Memory B cell (primary cell): Measurements from ENCODE around the gene METAP2.
"Not testable (repeated sequence)": the region's sequence is repeated elsewhere in the genome, so short reads cannot be mapped to it uniquely, and the experiment has no call there.

Source experiments
- ATAC-seq: fragments of 150-1000 bp; cut with Tn5 transposase; 2 replicates; pipeline ENCODE4 v1.10.0; 2021; ENCODE audit warnings: low read depth, mild to moderate bottlenecking, moderate library complexity
- DNase-seq, 2 donors: peaks; one replicate each; pipeline ENCODE4 v3.0.0; 2022; ENCODE audit warnings: low spot score in 2 of 2
- H3K27ac Mint-ChIP-seq: one replicate; pipeline ENCODE4 v1.8.0; 2022; ENCODE audit warnings: mild to moderate bottlenecking, moderate library complexity, mixed read lengths
- H3K27me3 Mint-ChIP-seq: one replicate; pipeline ENCODE4 v1.8.0; 2022; ENCODE audit warnings: mixed read lengths
- H3K36me3 Mint-ChIP-seq: one replicate; pipeline ENCODE4 v1.8.0; 2022; ENCODE audit warnings: mild to moderate bottlenecking, mixed read lengths
- H3K4me1 Mint-ChIP-seq: one replicate; pipeline ENCODE4 v1.8.0; 2022; ENCODE audit warnings: mixed read lengths
- H3K4me3 Mint-ChIP-seq: one replicate; pipeline ENCODE4 v1.8.0; 2022; ENCODE audit warnings: mild to moderate bottlenecking, moderate library complexity, mixed read lengths
- H3K9me3 Mint-ChIP-seq: one replicate; pipeline ENCODE4 v1.8.0; 2022; ENCODE audit warnings: mixed read lengths

The METAP2 gene

DNA sequence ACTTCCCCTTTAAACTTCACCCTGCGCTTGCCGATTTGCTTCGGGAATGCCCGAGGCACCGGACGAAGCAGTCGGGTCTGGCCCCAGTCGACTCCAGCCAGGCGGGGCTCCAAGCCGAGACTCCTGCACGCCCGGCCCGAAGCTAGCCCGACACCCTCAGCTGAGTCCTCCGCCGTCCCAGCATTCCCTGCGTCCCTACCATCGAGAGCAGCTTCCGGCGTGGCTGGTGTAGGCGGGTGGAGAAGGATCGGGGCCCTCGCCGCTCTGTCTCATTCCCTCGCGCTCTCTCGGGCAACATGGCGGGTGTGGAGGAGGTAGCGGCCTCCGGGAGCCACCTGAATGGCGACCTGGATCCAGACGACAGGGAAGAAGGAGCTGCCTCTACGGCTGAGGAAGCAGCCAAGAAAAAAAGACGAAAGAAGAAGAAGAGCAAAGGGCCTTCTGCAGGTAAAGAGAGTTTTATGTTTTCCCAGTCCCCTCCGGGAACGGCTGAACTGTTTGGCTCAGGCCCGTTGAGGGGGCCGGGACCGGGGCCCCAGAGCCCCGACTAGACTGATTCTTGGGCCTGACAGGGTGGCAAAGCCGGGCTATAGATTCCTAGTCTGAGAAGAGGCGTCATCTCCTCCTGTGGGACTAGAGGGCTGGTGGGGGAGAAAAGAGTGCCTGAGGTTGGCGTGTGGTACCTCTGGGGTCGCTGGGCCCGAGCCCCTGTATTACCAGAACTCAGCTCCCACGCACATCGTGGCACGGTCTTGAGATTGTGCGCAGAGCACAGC is at the start of gene METAP2:
METAP2 (plus strand) TSS at position 269 of the 776 bp plus-strand sequence; CDS start at position 297, 28 bp downstream.
- peaks cover 21% of the 10 kb centered on the region for H3K4me1 Mint-ChIP-seq
- peaks cover 13% of the 10 kb centered on the region for H3K36me3 Mint-ChIP-seq
- peak within 1 kb of the TSS; percentile 100 for H3K4me3 Mint-ChIP-seq
- ATAC-seq (peak; percentile 93), DNase-seq (peak; percentile 78 to 79)
- no peaks in the 10 kb centered on the region for H3K9me3 Mint-ChIP-seq
- H3K27me3 Mint-ChIP-seq, result no peaks in the 10 kb centered on the region
- H3K27ac Mint-ChIP-seq, result peak within 1 kb of the TSS; percentile 97

DNA sequence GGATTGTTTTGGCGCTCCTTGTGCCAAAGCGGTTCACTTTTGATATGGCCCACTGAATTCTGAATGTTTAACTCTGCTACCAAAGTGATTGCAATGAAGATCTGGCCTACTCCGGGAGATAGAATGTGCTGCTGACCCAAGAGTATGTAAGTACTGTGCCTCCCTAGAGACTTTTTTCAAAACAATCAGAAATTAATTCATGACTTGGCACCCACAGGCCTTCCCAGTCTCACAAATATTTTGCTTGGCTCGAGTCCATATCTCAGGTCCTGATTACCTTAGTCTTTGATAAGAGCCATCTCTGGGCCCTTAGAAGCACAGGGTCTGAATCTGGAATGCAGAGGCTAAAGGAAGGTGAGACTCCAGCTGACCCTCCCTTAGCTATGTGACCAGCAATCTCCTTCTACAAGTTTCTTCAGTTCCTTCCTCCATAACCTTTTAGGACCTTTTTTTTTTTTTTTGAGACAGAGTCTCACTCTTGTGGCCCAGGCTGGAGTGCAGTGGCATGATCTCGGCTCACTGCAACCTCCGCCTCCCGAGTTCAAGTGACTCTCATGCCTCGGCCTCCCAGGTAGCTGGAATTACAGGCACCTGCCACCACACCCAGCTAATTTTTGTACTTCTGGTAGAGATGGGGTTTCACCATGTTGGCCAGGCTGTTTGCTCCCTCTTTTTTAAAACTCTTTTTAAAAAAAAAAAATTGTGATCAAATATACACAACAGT is 49.5 kb upstream of the METAP2 start:
- no peak overlapping the region for H3K4me3 Mint-ChIP-seq
- peak overlapping the region; percentile 7 for H3K27ac Mint-ChIP-seq

DNA sequence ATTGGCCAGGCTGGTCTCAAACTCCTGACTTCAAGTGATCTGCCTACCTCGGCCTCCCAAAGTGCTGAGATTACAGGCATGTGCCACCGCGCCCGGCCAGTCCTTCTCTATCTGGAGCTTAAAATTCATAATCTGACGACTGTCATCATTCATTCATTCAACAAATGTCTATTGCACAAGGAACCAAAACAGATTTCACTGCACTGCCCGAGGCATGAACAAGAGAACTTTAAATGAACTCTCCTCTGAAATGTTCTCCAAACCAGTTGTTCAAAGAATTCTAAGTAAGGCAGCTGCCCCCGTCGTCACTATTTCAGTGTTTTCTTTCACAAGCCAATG is 44.8 kb upstream of the METAP2 start:
- DNase-seq (no peak), ATAC-seq (no peak)
- Mint-ChIP-seq H3K27ac (no peak overlapping the region), H3K36me3 (peaks cover 4% of the 10 kb centered on the region), H3K4me1 (peaks cover 11% of the 10 kb centered on the region), H3K27me3 (peaks cover 2% of the 10 kb centered on the region), H3K4me3 (peak overlapping the region; percentile 27), H3K9me3 (peaks cover 1% of the 10 kb centered on the region)

More for the DNA sequence above, 49.5 kb upstream of the METAP2 start:
- H3K9me3 Mint-ChIP-seq, result peaks cover 1% of the 10 kb centered on the region
- DNase-seq, result no peak
- no peaks in the 10 kb centered on the region for H3K27me3 Mint-ChIP-seq
- peaks cover 11% of the 10 kb centered on the region for H3K4me1 Mint-ChIP-seq
- no peak for ATAC-seq
- H3K36me3 Mint-ChIP-seq, result peaks cover 2% of the 10 kb centered on the region

DNA sequence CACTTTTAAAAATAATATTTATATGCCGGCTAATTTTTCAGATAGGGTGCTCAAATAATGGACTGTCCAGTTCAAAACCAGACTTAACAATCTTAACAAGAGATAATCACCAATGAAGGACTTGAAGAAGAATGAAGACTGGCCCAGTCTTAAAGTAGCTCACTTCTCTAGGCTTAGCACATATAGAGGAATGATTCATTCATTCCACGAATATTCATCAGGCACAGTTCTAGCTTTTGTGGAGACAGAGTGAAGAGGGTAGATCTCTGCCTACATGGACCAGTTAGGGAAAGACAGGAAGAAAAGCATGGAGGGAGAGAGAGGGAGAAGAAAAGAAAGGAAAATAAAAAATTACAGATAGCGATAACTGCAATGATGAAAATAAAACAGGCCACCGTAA is 42.8 kb upstream of the METAP2 start:
- Mint-ChIP-seq H3K27ac (no peak overlapping the region), H3K9me3 (no peaks in the 10 kb centered on the region), H3K4me1 (peaks cover 8% of the 10 kb centered on the region), H3K27me3 (peaks cover 2% of the 10 kb centered on the region), H3K36me3 (peaks cover 2% of the 10 kb centered on the region), H3K4me3 (no peak overlapping the region)
- DNase-seq (no peak), ATAC-seq (no peak)

DNA sequence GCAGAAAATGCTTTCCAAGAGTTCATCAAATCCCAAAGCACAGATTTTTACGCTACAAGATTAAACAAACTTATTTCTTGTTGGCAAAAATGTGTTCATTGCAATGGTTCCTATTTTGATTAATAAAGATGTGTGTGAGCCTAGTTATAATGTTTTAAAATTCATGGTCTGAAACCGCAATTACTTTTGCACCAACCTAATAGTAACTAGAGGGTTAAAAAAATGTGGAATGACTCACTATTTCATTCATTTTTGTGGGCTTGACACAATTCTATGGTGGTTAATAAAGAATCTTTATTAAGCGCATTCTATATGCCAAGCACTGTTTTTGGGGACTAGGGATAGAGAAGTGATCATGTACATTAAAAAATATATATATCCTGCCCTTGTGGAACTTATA is 38.6 kb upstream of the METAP2 start:
- DNase-seq (no peak), ATAC-seq (no peak)
- peaks cover 2% of the 10 kb centered on the region for H3K27me3 Mint-ChIP-seq
- peaks cover 2% of the 10 kb centered on the region for H3K36me3 Mint-ChIP-seq
- H3K4me1 Mint-ChIP-seq, result peaks cover 9% of the 10 kb centered on the region
- H3K27ac Mint-ChIP-seq, result no peak overlapping the region
- no peak overlapping the region for H3K4me3 Mint-ChIP-seq
- H3K9me3 Mint-ChIP-seq, result no peaks in the 10 kb centered on the region

DNA sequence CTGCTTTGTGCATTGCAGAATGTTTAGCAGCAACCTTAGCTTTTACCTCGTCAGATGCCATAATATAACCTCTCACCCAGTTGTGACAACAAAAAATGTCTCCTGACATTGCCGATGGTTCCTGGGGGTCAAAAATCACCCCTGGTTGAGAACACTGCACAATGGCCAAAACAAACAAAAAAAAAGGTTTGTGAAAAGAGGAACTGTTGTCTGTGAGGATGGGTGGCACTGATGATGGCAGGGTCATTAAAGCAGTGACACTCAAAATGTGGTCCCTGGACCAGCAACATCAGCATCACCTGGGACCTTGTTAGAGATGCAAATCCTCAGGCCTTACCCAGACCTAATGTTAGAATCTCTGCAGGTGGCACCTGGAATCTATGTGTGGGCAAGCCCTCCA is 36.4 kb upstream of the METAP2 start:
- DNase-seq, result no peak
- H3K9me3 Mint-ChIP-seq, result no peaks in the 10 kb centered on the region
- no peak overlapping the region for H3K27ac Mint-ChIP-seq
- ATAC-seq, result peak; percentile 53
- H3K36me3 Mint-ChIP-seq, result no peaks in the 10 kb centered on the region
- no peaks in the 10 kb centered on the region for H3K27me3 Mint-ChIP-seq
- no peak overlapping the region for H3K4me3 Mint-ChIP-seq
- H3K4me1 Mint-ChIP-seq, result peaks cover 10% of the 10 kb centered on the region

DNA sequence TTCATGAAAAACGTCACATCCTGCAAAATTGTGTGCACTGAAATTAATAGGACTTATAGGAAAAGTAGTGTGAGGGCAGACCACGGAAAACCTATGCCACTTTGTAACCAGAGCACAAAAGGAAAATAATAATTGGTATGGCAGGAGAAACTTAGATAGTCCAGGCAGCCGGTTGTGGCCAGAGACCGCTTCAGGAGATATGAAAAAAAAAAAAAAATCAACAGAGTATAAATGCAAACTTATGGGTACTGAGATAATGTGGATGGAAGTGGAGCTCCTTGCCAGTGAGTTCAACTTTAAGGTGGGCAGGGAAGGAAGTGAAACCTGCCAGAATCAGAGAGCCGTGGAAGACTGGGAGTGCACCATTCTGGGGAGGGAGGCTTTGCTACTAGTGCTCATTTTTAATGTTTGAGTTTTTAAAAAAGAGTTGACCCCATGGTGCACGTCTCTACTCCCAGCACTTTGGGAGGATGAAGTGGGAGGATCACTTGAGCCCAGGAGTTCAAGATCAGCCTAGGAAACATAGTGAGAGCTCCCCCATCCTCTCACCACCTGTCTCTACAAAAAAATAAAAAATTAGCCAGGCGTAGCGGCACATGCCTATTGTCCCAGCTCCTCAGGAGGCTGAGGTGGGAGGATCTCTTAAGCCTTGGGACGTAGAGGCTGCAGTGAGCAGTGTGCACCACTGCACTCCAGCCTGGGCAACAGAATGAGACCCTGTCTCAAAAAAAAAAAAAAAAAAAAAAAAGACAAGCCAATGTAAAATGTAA is 34.3 kb upstream of the METAP2 start:
- peak overlapping the region; percentile 50 for H3K4me3 Mint-ChIP-seq
- no peak overlapping the region for H3K27ac Mint-ChIP-seq
- H3K36me3 Mint-ChIP-seq, result no peaks in the 10 kb centered on the region
- ATAC-seq (peak; percentile 92), DNase-seq (peak in 1 of 2 donors; percentile 21)
- H3K27me3 Mint-ChIP-seq, result peaks cover 3% of the 10 kb centered on the region
- H3K4me1 Mint-ChIP-seq, result peaks cover 10% of the 10 kb centered on the region
- no peaks in the 10 kb centered on the region for H3K9me3 Mint-ChIP-seq

DNA sequence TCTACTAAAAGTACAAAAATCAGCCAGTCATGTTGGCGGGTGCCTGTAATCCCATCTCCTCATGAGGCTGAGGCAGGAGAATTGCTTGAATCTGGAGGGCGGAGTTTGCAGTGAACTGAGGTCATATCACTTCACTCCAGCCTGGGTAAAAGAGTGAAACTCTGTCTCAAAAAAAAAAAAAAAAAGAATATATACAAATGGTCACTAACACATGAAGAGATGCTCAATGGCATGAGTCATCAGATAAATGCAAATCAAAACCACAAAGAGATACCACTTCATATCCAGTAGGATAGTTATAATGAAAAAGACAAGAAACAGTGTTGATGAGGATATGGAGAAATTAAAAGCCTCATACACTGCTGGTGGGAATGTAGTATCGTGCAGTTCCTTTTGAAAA is 33.6 kb upstream of the METAP2 start:
- peaks cover 2% of the 10 kb centered on the region for H3K36me3 Mint-ChIP-seq
- no peak overlapping the region for H3K4me3 Mint-ChIP-seq
- no peak overlapping the region for H3K27ac Mint-ChIP-seq
- peaks cover 2% of the 10 kb centered on the region for H3K9me3 Mint-ChIP-seq
- ATAC-seq (no peak), DNase-seq (no peak)
- peaks cover 13% of the 10 kb centered on the region for H3K4me1 Mint-ChIP-seq
- H3K27me3 Mint-ChIP-seq, result peaks cover 4% of the 10 kb centered on the region

DNA sequence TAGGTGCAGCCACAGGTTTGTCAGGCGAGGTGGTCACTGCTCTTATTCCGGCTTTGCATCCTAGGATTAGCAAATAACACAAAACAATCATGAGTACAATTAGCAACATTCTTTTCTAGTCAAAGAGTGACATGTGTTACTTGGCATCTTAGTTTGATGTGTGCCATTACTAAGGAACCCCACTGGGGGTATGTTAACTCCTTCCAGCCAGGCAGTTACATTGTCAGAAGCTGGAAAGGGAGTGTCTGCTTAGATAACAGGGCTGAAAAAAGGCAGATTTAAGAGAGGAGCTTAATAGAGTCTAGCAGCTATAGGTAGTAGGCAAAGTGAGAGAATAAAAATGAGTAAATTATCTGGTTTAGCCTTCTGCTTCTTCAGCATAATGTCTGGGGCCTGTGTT is 30.5 kb upstream of the METAP2 start:
- DNase-seq, result no peak
- Mint-ChIP-seq H3K4me3 (no peak overlapping the region), H3K9me3 (peaks cover 2% of the 10 kb centered on the region), H3K4me1 (peaks cover 16% of the 10 kb centered on the region), H3K27ac (no peak overlapping the region), H3K36me3 (peaks cover 2% of the 10 kb centered on the region), H3K27me3 (peaks cover 7% of the 10 kb centered on the region)
- ATAC-seq, result no peak

DNA sequence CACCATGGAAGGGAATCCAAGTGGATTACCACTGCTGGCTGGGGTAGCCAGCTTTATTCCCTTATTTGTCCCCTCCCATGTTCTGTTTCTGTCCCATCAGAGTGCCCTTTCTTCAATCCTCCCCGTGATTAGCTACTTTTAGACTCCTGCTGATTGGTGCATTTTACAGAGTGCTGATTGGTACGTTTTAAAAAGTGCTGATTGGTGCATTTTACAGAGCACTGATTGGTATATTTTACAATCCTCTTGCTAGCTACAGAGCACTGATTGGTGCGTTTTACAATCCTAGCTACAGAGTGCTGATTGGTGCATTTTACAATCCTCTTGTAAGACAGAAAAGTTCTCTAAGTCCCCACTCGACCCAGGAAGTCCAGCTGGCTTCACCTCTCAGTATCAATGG is 28.9 kb upstream of the METAP2 start:
- ATAC-seq, H3K4me3 Mint-ChIP-seq, H3K9me3 Mint-ChIP-seq, DNase-seq, H3K36me3 Mint-ChIP-seq, H3K27ac Mint-ChIP-seq: not testable (repeated sequence)
- Mint-ChIP-seq H3K27me3 (peaks cover 11% of the 10 kb centered on the region), H3K4me1 (peaks cover 10% of the 10 kb centered on the region)

DNA sequence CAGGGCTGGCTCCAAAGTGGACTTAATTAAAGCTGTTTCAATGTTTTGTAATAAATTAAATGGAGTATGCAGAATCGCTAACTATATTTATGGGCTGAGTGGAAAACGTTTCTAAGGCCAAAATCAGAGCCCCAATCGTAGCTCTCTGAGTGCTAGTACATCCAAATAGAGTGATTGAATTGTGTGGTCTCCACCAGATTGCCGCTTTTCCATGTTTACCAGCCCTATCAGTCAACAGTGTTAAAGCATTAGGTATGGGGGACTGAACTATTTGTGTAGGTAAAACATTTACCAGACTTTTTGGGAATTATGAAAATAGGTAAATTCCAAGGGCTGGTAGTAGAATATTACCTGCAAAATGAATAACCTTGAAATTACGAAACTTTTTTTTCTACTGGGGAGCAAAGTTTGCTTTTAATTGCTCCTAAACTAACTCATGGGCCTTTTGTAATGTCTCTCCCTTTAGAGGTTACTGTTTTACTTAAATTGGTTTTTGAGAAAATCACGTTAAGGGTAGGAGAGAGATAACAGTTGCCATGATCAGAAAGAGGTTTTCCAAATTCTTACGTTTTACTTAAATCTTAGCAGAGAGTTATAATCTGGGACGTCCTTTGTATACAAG is 28.0 kb upstream of the METAP2 start:
- H3K4me1 Mint-ChIP-seq, result peaks cover 10% of the 10 kb centered on the region
- H3K4me3 Mint-ChIP-seq, result no peak overlapping the region
- H3K9me3 Mint-ChIP-seq, result peaks cover 2% of the 10 kb centered on the region
- peaks cover 2% of the 10 kb centered on the region for H3K36me3 Mint-ChIP-seq
- ATAC-seq (no peak), DNase-seq (no peak)
- H3K27me3 Mint-ChIP-seq, result peaks cover 14% of the 10 kb centered on the region
- no peak overlapping the region for H3K27ac Mint-ChIP-seq

DNA sequence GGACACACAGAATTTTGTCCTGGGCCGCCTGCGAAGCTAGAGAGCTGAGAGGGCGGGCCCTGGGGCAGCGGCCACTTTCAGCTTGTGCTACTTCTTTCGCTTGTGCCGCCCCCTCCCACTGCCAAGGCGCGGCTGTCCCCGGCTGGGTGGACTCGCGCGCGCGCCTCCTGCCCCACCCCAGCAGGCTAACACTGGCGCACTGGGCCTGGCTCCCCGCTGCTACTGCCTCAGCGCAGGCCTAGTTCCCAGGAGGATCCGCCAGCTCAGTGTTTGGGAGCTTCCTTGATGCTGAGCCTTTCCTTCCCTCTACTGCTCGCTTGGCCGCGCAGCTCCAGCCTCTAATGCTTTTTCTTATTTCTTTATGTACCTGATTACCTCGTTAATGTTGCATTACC is 27.4 kb upstream of the METAP2 start:
- H3K36me3 Mint-ChIP-seq, result peaks cover 2% of the 10 kb centered on the region
- no peak overlapping the region for H3K27ac Mint-ChIP-seq
- H3K4me1 Mint-ChIP-seq, result peaks cover 10% of the 10 kb centered on the region
- DNase-seq (no peak), ATAC-seq (peak; percentile 22)
- peaks cover 2% of the 10 kb centered on the region for H3K9me3 Mint-ChIP-seq
- H3K4me3 Mint-ChIP-seq, result peak overlapping the region; percentile 45
- H3K27me3 Mint-ChIP-seq, result peaks cover 14% of the 10 kb centered on the region

DNA sequence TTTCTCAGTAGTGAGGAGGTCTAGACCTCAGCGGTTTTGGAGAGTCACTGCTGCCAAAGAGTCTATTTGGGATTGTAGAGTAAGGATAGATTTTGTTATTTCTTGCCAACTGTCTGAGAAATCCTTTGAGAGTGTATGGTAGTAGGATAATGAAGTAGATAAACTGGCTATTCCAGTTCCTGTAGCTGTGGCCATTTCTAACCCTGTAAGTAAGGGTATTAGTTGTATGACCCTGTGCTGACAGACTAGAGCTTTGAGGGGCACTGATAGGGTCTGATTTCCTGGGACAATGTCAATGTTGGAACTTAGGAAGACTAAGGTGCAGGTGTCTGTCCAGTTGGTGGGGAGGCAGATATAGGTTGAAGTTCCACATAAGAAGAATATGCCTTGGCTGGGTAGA is 24.3 kb upstream of the METAP2 start:
- not testable (repeated sequence) for ATAC-seq, H3K9me3 Mint-ChIP-seq, H3K27ac Mint-ChIP-seq, DNase-seq, H3K4me3 Mint-ChIP-seq, H3K4me1 Mint-ChIP-seq, H3K36me3 Mint-ChIP-seq
- peaks cover 11% of the 10 kb centered on the region for H3K27me3 Mint-ChIP-seq

DNA sequence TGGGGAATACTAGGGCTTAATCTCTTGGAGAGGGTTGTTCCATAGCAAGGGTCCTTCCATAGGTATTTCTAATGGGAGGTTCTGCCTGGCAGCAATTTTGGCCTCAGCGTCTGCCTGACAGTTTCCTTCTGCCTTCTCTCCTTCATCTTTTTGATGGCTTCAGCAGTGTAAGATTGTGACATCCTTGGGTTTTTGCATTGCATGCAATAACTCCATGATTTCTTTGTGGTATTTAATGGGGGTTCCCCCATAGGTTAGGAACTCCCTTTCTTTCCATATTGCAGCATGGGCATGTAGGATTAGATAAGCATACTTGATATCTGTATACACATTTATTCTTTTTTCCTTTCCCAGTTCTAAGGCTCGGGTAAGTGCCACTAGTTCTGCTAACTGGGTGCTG is 21.5 kb upstream of the METAP2 start:
- not testable (repeated sequence) for ATAC-seq, H3K4me3 Mint-ChIP-seq, H3K27me3 Mint-ChIP-seq, H3K4me1 Mint-ChIP-seq, H3K36me3 Mint-ChIP-seq, DNase-seq, H3K27ac Mint-ChIP-seq, H3K9me3 Mint-ChIP-seq
